ENCODE results near the gene ATXN8OS.

The ATXN8OS gene

GRCh38 chr13:70162141-70162540 is 54.5 kb downstream of the ATXN8OS start:
- no peak overlapping the region for H3K4me3 ChIP-seq (replicated peaks; ENCODE audit: low read depth, low read length)
- no peak for DNase-seq (ENCODE audit: extremely low read depth, low read depth)
- TF ChIP-seq CTCF (IDR thresholded peaks at IDR 0.05; ENCODE audit: low read depth, low read length, missing control alignments) = no peak

- TF ChIP-seq CTCF (IDR thresholded peaks at IDR 0.05; ENCODE audit: low read depth, low read length, missing control alignments) = no peak
- H3K4me3 ChIP-seq (replicated peaks; ENCODE audit: low read depth, low read length) = no peak overlapping the region
- no peak for DNase-seq (ENCODE audit: extremely low read depth, low read depth)
These were observed 63.1 kb downstream of the ATXN8OS start for GRCh38 chr13:70170689-70171088.

- DNase-seq (ENCODE audit: extremely low read depth, low read depth) = no peak
- no peak overlapping the region for H3K4me3 ChIP-seq (replicated peaks; ENCODE audit: low read depth, low read length)
- TF ChIP-seq CTCF (IDR thresholded peaks at IDR 0.05; ENCODE audit: low read depth, low read length, missing control alignments) = no peak
These were observed 63.5 kb downstream of the ATXN8OS start for GRCh38 chr13:70171151-70171550.

- TF ChIP-seq CTCF (IDR thresholded peaks at IDR 0.05; ENCODE audit: low read depth, low read length, missing control alignments) = no peak
- no peak overlapping the region for H3K4me3 ChIP-seq (replicated peaks; ENCODE audit: low read depth, low read length)
- no peak for DNase-seq (ENCODE audit: extremely low read depth, low read depth)
These were observed 65.4 kb downstream of the ATXN8OS start for GRCh38 chr13:70172946-70173597.

GRCh38 chr13:70173598-70173959 is 66.0 kb downstream of the ATXN8OS start:
- no peak for TF ChIP-seq CTCF (IDR thresholded peaks at IDR 0.05; ENCODE audit: low read depth, low read length, missing control alignments)
- no peak for DNase-seq (ENCODE audit: extremely low read depth, low read depth)
- no peak overlapping the region for H3K4me3 ChIP-seq (replicated peaks; ENCODE audit: low read depth, low read length)

- no peak overlapping the region for H3K4me3 ChIP-seq (replicated peaks; ENCODE audit: low read depth, low read length)
- no peak for TF ChIP-seq CTCF (IDR thresholded peaks at IDR 0.05; ENCODE audit: low read depth, low read length, missing control alignments)
- DNase-seq (ENCODE audit: extremely low read depth, low read depth) = no peak
These were observed 70.7 kb downstream of the ATXN8OS start for GRCh38 chr13:70178346-70178745.

All from HFF-Myc (cell line).